ENCODE data around the gene CTSS.

DNA sequence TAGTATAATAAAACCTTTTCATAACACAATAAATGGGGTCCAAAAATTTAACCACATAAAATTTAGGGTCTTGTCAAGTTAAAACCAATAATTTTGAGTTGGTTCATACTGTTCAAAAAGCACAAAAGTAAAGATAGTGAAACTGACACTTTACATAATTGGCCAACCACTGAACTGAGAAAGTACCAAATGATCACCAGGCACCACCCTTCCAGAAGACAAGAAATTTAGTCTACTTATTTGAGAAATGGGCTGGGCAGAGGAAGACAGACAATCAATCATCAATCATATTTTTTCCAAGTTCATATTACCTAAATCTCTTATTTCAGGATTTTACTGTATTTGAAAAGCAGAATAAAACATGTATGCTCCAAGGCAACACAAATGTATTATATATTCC is 62.2 kb downstream of the CTSS start:
- TF ChIP-seq, protein P1, sequence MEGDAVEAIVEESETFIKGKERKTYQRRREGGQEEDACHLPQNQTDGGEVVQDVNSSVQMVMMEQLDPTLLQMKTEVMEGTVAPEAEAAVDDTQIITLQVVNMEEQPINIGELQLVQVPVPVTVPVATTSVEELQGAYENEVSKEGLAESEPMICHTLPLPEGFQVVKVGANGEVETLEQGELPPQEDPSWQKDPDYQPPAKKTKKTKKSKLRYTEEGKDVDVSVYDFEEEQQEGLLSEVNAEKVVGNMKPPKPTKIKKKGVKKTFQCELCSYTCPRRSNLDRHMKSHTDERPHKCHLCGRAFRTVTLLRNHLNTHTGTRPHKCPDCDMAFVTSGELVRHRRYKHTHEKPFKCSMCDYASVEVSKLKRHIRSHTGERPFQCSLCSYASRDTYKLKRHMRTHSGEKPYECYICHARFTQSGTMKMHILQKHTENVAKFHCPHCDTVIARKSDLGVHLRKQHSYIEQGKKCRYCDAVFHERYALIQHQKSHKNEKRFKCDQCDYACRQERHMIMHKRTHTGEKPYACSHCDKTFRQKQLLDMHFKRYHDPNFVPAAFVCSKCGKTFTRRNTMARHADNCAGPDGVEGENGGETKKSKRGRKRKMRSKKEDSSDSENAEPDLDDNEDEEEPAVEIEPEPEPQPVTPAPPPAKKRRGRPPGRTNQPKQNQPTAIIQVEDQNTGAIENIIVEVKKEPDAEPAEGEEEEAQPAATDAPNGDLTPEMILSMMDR (IDR thresholded peaks at IDR 0.05): no peak
- TF ChIP-seq EZH2 (IDR thresholded peaks at IDR 0.05; ENCODE audit: borderline replicate concordance, insufficient read depth, low read depth, low read length, poor library complexity, severe bottlenecking): no peak

Data from B cell (primary cell).